ENCODE measurements around the gene CAND2.
"Not testable (repeated sequence)": the region's sequence is repeated elsewhere in the genome, so short reads cannot be mapped to it uniquely, and the experiment has no call there.

CAND2 gene

DNA sequence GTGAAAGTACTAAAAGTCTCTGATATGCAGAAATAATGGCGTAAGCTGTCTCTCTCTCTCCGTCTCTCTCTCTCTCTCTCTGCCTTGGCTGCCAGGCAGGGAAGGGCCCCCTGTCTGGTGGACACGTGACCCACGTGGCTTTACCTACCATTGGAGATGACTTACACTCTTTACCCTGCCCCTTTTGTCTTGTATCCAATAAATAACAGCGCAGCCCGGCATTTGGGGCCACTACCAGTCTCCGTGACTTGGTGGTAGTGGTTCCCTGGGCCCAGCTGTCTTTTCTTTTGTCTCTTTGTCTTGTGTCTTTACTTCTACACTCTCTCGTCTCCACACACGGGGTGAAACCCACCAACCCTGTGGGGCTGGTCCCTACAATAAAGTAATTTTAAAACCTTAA, 25.2 kb upstream of the CAND2 start:
- no peak for DNase-seq (ENCODE audit: low read depth, low spot score)

DNA sequence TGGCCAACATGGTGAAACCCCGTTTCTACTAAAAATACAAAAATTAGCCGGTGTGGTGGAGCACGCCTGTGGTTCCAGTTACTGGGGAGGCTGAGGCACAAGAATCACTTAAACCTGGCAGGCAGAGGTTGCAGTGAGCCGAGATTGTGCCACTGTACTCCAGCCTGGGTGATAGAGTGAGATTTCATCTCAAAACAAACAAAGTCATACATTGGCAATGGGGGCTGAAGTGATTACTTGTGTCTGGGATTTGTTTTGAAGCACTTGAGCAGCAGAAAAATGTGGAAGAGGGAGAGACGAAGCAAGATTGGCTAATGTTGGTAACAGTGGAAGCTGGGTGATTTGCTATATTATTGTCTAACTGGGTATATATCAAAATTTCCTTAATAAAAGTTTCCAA, 24.0 kb upstream of the CAND2 start:
- DNase-seq (ENCODE audit: low read depth, low spot score) = no peak

DNA sequence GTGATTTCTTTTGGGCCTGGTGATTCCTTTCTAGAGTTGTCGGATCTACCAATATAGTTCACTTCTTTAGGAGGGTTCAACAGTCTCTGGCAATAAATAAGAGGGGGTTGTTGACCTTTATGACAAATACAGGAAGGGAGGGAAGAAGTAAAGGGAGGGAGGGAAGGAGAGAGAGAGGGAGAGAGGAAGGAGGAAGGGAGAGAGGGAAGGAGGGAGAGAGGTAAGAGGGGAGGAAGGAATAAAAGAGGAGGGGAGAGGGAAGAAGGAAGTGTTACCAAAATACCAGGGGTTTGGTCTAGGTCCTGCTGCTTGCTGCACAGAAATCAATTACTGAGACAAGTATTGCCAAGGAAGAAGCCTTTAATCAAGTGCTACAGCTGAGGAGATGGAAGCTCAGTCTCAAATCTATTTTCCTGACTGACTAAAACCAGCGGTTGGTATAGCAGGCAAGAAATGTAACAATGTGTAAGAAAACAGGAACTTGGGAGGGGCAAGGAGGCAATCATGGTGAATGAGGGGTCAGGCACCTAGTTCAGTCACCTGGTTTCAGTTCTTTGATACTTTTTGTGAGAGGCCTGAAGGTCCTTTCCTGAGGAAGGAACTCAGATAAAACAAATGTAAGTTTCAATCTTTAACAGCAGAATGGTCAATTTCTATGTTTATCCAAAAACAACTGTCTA, 23.3 kb upstream of the CAND2 start:
- DNase-seq (ENCODE audit: low read depth, low spot score) = no peak

DNA sequence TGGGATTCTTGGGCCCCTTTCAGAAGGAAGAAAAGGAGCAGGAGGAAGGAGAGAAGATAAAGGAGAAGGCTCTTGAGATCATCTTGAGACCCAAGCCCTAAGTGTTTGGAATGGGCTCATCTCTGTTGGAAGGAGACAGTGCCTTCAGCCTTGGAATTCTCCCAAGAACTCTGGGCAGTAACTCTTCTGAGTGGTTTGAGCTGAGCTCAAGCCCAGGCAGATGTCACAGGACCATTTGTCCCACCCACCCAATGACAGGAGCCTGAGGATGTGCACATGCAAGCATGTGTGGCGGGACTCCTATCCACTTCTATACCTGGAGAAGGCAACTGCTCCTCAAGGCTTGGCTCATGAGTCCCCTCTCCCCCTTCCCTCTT, 22.8 kb upstream of the CAND2 start:
- DNase-seq (ENCODE audit: low read depth, low spot score) = no peak

DNA sequence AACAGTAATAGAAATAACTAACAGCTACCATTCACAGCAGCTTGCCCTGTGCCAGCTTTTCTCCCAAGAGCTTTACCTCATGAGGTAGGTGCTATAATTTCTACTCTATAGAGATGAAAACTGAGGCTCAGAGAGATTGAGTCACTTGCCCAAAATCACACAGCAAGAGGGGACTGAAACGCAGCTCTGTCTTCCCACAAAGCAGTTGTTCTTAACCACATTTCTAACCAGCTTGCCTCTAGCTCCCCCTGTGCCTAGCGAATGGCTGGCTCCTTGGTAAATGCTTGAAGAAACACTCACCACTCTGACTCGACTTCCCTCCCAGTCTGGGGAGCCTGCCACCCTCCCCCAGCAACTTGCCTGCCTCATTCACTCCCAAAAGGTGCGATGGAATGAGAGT, 21.9 kb upstream of the CAND2 start:
- DNase-seq (ENCODE audit: low read depth, low spot score) = no peak

DNA sequence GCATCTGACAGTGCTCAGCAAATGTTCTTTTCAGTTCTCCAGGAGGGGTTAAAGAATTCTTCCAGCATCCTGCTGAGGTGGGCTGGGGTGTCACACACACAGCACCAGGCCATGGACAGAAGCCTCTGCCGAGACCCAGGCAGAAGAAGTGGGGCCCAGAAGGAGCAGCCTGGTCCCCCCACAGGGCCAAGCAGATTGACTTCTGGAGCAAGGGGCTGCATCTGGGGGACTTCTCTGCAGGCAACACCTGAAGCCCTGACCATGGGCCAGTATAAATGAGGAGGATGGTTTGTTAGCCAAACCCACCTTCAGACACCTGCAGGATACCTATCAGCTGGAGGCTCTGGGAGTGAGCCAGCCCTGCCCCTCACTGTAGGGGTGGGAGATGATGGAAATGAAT, 21.3 kb upstream of the CAND2 start:
- no peak for DNase-seq (ENCODE audit: low read depth, low spot score)

DNA sequence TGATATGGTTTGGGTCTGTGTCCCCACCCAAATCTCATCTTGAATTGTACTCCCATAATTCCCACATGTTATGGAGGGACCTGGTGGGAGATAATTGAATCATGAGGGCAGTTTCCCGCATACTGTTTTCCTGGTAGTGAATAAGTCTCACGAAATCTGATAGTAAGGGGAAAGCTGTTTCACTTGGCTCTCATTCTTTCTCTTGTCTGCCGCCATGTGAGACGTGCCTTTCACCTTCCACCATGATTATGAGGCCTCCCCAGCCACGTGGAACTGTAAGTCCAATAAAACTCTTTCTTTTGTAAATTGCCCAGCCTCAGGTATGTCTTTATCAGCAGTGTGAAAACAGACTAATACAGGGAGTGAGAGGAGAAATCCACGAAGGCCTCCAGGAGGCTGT, 20.5 kb upstream of the CAND2 start:
- DNase-seq (ENCODE audit: low read depth, low spot score) = not testable (repeated sequence)

DNA sequence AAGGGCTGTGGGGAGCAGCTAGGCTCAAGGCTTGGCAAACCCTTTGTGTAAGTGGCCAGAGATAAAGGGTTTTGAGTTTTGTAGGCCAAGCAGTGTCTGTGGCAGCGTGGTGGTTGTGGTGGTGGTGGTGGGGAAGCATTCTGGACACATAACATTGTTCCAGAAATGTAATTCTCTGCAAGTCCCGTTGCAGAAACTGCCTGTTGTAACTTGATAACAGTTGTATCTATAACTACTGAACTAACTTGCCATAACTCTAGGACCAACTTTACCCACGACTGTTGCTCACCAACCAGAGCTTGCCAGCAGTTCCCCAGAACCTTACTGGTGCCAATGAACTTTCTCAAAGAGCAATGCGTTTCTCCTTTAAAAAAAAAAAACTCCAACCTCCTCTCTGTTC, 19.3 kb upstream of the CAND2 start:
- DNase-seq (ENCODE audit: low read depth, low spot score) = no peak

DNA sequence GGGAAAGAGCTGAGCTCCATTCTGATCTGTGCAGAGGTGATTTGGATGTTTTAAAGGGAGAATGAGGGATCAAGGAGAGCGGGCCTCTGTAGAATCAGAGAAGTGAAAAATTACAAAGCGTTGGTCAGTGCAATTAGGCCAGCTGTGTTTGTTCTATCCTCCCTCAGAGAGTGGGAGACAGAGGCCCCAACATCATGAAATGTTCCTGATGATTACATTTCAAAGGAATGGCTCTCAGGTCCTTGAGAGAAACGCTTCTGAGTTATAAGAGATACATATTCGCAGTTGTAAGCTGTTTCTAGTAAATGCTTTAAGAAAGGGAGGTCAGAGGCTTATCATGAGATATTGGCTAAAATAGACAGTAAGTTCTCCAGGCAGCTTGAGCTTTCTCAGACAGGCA, 15.7 kb upstream of the CAND2 start:
- no peak for DNase-seq (ENCODE audit: low read depth, low spot score)

DNA sequence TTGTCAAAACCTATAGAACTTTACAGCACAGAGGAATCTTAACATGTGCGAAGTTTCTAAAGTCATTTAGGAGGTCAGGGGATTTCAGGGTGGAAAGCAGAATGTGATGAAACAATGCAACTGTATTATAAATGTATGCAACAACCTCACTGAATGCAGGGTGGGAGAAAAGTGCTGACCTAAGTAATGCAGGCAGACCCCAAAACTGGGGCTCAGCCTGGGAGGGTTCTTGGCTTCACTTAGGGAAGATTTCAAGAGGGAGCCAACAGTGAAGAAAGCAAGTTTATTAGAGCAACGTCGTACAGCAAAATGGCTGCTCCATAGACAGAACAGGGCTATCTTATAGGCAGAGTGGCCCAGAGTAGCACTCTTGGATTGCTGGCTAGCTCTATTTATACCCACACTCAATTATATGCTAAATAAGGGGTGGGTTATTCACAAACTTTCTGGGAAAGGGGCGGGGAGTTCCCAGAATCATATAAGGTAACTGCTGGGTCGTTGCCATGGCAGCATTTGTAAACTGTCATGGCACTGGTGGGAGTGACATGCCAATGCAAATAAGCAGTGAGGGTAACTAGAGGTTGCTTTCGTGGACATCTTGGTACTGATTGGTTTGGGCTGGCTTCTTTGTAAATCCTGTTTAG, 14.2 kb upstream of the CAND2 start:
- DNase-seq (ENCODE audit: low read depth, low spot score) = no peak

DNA sequence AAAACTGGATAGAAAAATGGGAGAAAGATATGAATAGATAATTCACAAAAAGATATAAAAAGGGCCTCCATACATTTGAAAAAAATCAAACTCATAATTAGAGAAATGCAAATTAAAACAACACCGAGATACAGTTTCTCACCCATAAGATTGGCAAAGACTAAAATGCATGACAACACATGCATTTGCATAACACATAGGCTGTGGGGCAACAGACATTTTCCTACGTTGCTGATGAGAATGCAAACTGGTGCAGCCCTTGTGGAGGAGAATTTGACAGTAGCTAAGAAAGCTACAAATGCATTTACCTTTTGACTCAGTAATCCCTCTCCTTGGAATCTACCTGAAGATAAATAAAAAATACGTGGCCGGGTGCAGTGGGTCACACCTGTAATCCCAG, 11.4 kb upstream of the CAND2 start:
- DNase-seq (ENCODE audit: low read depth, low spot score) = no peak

DNA sequence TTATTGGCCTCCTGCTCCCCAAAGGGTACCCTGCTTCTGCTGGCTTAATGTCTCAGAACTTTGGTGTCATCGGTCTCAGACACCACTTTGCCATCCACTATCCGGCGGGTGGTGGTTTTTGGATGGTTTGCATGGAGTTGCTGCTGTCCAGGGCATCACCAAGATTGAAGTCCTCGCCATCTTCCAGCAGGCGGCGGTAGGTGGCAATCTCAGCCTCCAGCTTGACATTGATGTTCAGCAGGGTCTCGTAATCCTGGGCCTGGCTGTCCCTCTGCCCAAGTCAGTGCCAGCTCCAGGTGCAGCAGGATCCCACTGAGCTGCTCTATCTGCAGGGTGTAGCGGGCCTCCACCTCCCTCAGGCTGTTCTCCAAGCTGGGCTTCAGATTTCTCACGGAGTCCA, 9.1 kb upstream of the CAND2 start:
- not testable (repeated sequence) for DNase-seq (ENCODE audit: low read depth, low spot score)

DNA sequence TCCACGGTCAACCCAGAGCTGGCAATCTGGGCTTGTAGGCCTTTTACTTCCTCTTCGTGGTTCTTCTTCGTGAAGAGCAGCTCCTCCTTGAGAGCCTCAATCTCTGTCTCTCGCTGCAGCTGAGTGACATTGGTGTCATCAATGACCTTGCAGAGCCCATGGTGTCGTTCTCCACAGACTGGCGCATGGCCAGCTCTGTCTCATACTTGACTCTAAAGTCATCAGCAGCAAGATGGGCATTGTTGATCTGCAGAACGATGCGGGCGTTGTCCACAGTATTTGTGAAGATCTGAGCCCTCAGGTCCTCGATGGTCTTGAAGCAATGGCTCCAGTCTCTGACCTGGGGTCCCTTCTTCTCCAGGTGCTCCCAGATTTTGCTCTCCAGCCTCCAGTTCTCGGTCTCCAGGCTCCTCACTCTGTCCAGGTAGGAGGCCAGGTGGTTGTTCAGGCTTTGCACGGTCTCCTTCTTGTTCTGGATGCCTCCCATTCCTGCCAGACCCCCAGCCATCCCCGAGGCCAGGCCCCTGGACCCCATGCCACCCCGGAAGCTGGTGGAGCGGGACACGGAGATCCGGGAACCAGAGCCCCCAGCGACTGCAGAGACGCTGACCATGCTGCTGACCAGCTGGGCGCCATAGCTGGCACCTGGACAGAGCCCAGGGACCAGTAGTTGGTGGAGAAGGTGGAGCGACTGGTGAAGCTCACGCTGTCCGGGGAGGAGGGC, 8.4 kb upstream of the CAND2 start:
- DNase-seq (ENCODE audit: low read depth, low spot score) = not testable (repeated sequence)

DNA sequence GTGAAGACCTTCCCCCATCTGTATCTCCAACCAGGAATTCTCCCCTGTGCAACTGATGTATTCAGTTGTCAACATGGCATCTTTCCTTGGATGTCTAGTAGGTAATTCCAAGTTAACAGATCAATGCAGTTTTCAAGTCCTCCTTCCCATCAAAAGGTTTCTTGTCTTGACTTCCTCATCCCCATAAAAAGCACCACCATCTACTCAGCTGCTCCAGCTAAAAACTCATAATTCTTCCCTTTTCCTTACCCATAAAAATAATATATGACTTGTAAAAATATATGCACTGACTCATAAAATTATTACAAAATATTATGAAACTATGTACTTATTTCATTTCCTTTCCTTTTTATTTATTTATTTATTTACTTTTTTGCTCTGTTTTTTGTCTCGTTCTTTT, 5.0 kb upstream of the CAND2 start:
- DNase-seq (ENCODE audit: low read depth, low spot score) = no peak

DNA sequence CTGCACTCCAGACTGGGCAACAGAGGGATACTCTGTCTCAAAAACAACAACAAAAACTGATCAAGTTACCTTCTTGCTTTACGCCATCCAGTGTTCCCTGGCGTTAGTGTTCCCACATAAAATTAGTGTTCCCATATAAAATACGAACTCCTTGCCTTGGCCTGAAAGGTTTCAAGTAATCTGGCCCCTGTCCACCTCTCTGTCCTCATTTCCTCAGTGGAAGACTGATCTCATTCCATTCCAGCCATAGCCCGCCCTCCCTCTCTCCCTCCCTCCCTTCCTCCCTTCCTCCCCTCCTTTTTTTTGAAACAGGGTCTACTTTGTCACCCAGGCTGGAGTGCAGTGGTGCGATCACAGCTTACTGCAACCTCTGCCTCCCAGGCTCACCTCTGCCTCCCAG, 2.8 kb upstream of the CAND2 start:
- DNase-seq (ENCODE audit: low read depth, low spot score) = no peak

DNA sequence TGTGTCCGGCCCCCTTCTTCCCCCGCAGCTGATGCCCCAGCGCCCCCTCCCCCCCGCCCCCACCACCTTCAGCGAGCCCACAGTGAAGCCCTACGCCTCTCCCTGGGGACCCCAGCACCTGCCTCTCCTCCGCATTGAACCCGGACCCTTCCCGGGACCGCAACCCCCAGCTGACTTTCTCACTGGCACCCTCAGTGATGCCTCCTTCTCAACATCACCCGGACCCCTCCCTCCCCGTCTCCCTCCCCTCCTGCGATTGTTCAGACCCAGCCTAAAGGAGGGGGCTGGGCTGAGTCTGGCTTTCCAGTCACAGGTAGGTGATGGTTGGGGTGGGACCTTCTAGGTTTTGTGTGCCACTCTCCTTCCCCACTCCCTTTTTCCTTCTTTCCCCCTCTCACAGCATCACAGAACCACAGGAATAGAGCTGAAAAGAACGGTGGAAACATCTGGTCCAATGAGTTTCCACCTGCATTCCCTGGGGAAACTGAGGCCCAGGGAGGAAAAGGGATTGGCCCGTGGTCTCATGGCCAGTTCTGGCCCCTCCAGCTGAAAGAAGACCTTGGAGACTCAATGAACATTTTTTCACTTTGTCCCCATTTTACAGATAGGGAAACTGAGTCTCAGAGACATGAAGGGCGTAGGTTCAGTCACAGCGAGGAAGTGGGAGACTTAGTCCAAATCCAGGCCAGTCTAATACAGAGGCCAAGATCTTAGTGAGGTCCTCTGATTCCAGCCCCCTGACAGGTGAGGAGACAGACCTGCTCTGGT, 828 bp downstream of the CAND2 start:
- no peak for DNase-seq (ENCODE audit: low read depth, low spot score)

DNA sequence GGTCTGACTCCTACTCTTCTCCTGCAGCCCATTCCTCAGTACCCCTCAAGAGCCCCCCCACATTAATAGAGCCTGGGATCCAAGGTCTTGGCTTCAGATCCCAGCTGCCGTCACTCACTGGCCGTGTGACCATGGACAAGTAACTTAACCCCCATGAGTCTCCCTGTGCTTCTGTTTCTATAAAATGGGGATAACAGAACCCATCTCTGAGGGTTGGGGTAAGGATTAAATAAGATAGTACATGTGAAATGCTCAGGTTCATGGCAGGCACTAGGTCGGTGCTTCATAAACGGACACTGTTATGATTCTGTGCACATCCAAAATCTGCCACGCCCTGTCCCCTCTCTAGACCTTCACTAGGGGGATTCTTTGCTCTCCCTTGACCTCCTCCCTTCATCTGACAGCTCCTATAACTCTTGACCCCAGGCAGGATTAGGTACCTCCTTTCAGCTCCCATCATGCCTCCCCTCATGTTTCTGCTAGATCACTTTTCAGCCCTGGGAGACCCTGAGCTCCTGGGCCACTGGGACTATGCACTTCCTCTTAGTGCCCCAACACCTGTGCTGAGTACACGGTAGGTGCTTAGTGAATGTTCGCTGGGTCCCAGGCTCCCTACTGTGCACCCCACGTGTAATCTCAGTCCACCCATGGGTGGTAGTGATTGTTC, 1.5 kb downstream of the CAND2 start:
- no peak for DNase-seq (ENCODE audit: low read depth, low spot score)

DNA sequence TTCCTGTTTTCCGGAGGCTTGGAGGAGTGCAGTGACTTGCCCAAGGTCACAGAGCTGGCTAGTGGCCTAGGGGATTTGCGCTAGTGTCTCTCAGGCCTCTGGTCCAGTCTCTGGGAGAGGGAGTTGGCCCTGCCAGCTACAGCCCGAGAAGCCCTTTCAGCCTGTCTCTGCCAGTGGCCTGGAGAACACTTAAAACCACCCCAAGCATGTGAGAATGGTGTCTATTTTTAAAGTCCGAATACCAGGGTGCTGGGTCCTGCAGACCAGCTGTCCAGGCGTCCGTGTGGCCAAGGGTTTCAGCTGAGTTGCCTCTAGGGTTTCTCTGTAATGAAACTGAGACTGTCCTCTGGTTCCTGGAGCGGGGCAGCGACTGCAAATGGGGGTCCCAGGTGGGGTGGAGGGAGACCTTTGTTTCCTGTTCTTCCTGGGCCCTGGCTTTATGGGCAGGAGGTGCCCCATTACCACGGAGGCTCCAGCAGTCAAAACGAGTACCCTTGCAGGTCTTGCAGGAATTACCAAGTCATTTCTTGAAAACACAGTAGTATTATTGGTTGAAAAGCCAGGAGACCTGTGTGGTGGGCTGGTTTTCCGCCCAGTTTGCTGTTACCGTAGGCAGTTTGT, 2.2 kb downstream of the CAND2 start:
- DNase-seq (ENCODE audit: low read depth, low spot score) = no peak

DNA sequence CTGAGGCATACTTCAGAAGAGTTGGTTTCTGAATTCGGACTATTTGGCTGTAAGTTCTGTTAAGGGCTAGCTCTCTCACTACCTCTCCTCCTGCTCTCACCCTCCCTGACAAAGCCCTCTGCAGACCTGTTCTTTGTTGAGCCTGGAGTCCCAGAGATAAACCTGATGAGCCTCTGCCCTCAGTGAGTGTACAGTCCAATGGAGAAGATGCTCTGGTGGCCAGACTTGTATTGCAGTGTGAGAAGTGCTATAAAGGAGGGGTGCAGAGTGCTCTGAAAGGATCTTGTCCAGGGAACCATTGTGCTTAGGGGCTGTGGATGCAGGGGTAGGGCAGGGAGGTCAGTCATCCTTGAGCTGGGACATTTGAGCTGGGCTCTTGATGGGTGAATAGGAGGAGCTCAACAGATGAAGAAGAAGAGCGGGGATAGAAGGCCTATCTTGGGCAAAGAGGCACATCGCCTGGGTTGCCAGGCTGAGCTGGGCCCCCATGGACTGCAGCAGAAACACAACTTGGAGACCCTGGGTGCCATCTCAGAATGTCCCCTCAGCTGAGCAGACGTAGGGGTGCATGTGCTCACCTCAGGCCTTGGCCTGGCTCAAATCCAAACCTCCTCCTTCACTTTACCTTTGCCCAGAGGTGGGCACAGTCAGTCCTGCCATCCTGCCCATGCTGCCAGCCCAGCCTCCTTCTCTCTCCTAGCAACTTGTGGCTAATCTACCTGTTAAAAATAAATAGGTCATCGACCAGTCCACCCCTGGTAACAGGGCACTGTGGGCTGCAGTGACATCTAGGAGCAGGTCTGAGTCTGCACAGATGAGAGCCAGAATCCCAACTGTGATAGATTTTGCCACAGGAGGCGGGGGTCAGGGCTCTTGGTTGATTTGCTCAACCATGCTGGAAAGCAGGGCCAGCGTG, 3.3 kb downstream of the CAND2 start:
- no peak for DNase-seq (ENCODE audit: low read depth, low spot score)

DNA sequence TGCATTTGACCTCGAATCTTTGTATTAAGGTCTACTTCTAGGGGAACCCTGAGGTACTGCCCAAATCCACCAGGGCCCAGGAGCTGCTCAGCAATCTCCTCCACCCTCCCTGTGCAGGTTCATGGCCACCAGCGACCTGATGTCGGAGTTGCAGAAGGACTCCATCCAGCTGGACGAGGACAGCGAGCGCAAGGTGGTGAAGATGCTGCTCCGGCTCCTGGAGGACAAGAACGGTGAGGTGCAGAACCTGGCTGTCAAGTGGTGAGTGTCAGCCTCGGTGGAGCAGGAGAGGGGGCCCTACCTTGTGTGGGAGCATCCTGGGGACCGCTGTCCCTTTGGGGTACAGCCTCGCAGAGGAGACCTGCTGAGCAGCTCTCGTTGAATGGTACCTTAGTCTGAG, 6.9 kb downstream of the CAND2 start:
- no peak for DNase-seq (ENCODE audit: low read depth, low spot score)
